ENCODE measurements around the gene THSD7A. TPM values are rescaled to one million over a fixed set of nuclear protein-coding genes. Genes with fewer than 3 reads are reported as not detected.

Gene THSD7A
- total RNA-seq, 1 experiment from 2014 or later: 4.0 TPM

GRCh38 chr7:11461946-11462345, 370.1 kb downstream of the THSD7A start:
- no peak overlapping the region for H3K4me2 ChIP-seq
- intact Hi-C loops (cut with micrococcal nuclease; ENCODE audit: unreplicated experiment): no loop called here
- H3K9me3 ChIP-seq (ENCODE audit: insufficient read depth, low read depth): no peaks in the 10 kb centered on the region
- no peaks in the 10 kb centered on the region for H3K79me2 ChIP-seq (ENCODE audit: low read depth)
- POLR2A ChIA-PET (ENCODE audit: unreplicated experiment): no interaction called here
- no peak overlapping the region for H3K27ac ChIP-seq
- no peak overlapping the region for H3K4me3 ChIP-seq
- no peak for DNase-seq
- no peaks in the 10 kb centered on the region for H3K4me1 ChIP-seq (replicated peaks; ENCODE audit: insufficient read depth)
- CTCF ChIA-PET: no interaction called here
- H2AFZ ChIP-seq: no peak overlapping the region
- H3K27me3 ChIP-seq (ENCODE audit: insufficient read depth, low read depth): no peaks in the 10 kb centered on the region
- no peaks in the 10 kb centered on the region for H3F3A ChIP-seq (ENCODE audit: insufficient read depth, low read depth)
- no TSS peak for BruUV-seq (replicated peaks)
- TF ChIP-seq CTCF (conservative IDR thresholded peaks at IDR 0.05) (no peak), EZH2 (IDR thresholded peaks at IDR 0.05; ENCODE audit: low read depth) (no peak)
- peaks cover 5% of the 10 kb centered on the region; the same call in 1 of the 2 replicates for H3K9me2 ChIP-seq (ENCODE audit: insufficient read depth)
- no peaks in the 10 kb centered on the region for H3K36me3 ChIP-seq (ENCODE audit: low read depth)
- H4K20me1 ChIP-seq (ENCODE audit: insufficient read depth): no peaks in the 10 kb centered on the region

GRCh38 chr7:11458736-11459483, 373.1 kb downstream of the THSD7A start:
- Histone ChIP-seq H3K27ac (no peak overlapping the region), H3K4me3 (no peak overlapping the region), H4K20me1 (ENCODE audit: insufficient read depth) (no peaks in the 10 kb centered on the region), H3K9me2 (ENCODE audit: insufficient read depth) (peaks cover 5% of the 10 kb centered on the region; the same call in 1 of the 2 replicates), H3K27me3 (ENCODE audit: insufficient read depth, low read depth) (no peaks in the 10 kb centered on the region), H3K9me3 (ENCODE audit: insufficient read depth, low read depth) (no peaks in the 10 kb centered on the region), H3K79me2 (ENCODE audit: low read depth) (no peaks in the 10 kb centered on the region), H3F3A (ENCODE audit: insufficient read depth, low read depth) (no peaks in the 10 kb centered on the region), H3K36me3 (ENCODE audit: low read depth) (no peaks in the 10 kb centered on the region), H3K4me1 (replicated peaks; ENCODE audit: insufficient read depth) (no peaks in the 10 kb centered on the region), H2AFZ (no peak overlapping the region), H3K4me2 (no peak overlapping the region)
- TF ChIP-seq EZH2 (IDR thresholded peaks at IDR 0.05; ENCODE audit: low read depth) (no peak), CTCF (conservative IDR thresholded peaks at IDR 0.05) (no peak)
- no peak for DNase-seq
- ChIA-PET CTCF (no interaction called here), POLR2A (ENCODE audit: unreplicated experiment) (interaction anchor here (0.6 kb wide), 1 partner anchor 86 kb away, joined by 4 read pairs; no protein-coding TSS in a partner anchor)
- no TSS peak for BruUV-seq (replicated peaks)
- intact Hi-C loops (cut with micrococcal nuclease; ENCODE audit: unreplicated experiment): no loop called here

GRCh38 chr7:11457419-11457818, 374.6 kb downstream of the THSD7A start:
- H3K79me2 ChIP-seq (ENCODE audit: low read depth): no peaks in the 10 kb centered on the region
- POLR2A ChIA-PET (ENCODE audit: unreplicated experiment): no interaction called here
- no peak for TF ChIP-seq CTCF (conservative IDR thresholded peaks at IDR 0.05)
- no peak for TF ChIP-seq EZH2 (IDR thresholded peaks at IDR 0.05; ENCODE audit: low read depth)

More at GRCh38 chr7:11457419-11457818, 374.6 kb downstream of the THSD7A start:
- Histone ChIP-seq H3K27ac (no peak overlapping the region), H3K36me3 (ENCODE audit: low read depth) (no peaks in the 10 kb centered on the region), H2AFZ (no peak overlapping the region), H3F3A (ENCODE audit: insufficient read depth, low read depth) (no peaks in the 10 kb centered on the region), H3K9me3 (ENCODE audit: insufficient read depth, low read depth) (no peaks in the 10 kb centered on the region), H3K4me2 (no peak overlapping the region), H3K9me2 (ENCODE audit: insufficient read depth) (peaks cover 5% of the 10 kb centered on the region; the same call in 1 of the 2 replicates), H3K27me3 (ENCODE audit: insufficient read depth, low read depth) (no peaks in the 10 kb centered on the region), H4K20me1 (ENCODE audit: insufficient read depth) (no peaks in the 10 kb centered on the region), H3K4me1 (replicated peaks; ENCODE audit: insufficient read depth) (no peaks in the 10 kb centered on the region), H3K4me3 (no peak overlapping the region)
- DNase-seq: no peak
- BruUV-seq (replicated peaks): no TSS peak
- CTCF ChIA-PET: no interaction called here
- intact Hi-C loops (cut with micrococcal nuclease; ENCODE audit: unreplicated experiment): no loop called here
